Calu3 (cell line): Measurements from ENCODE around the gene TECRL. TPM values are rescaled to one million over a fixed set of nuclear protein-coding genes. Genes with fewer than 3 reads are reported as not detected.

Experiments used
- BruUV-seq: library from RNA; stranded (reverse); fragments of 400-500 nt; replicated peaks from 2 replicates; lab custom pipeline; 2021; lab: Mats Ljungman, UMichigan
- CTCF ChIA-PET: fragments of 300-600 bp; sonication (Branson Sonifier 250); formaldehyde crosslinking; loops from one replicate; lab custom pipeline; 2022; ENCODE audit warnings: antibody characterized with exemption; lab: Charles Lee
- DNase-seq: peaks from one replicate; pipeline ENCODE4 v3.0.0; 2022
- H3K27ac Mint-ChIP-seq: one replicate; pipeline ENCODE4 v1.8.0; 2022; ENCODE audit warnings: mixed read lengths; ENCODE audit not compliant: unreplicated experiment
- H3K27me3 Mint-ChIP-seq: one replicate; pipeline ENCODE4 v1.8.0; 2022; ENCODE audit warnings: mixed read lengths; ENCODE audit not compliant: unreplicated experiment
- H3K36me3 Mint-ChIP-seq: one replicate; pipeline ENCODE4 v1.8.0; 2022; ENCODE audit warnings: mild to moderate bottlenecking, moderate library complexity, mixed read lengths; ENCODE audit not compliant: insufficient read depth, unreplicated experiment
- H3K4me1 Mint-ChIP-seq: one replicate; pipeline ENCODE4 v1.8.0; 2022; ENCODE audit warnings: mild to moderate bottlenecking, low read depth, mixed read lengths; ENCODE audit not compliant: unreplicated experiment
- H3K4me3 Mint-ChIP-seq: one replicate; pipeline ENCODE4 v1.8.0; 2022; ENCODE audit warnings: mild to moderate bottlenecking, low read depth, moderate library complexity, mixed read lengths; ENCODE audit not compliant: unreplicated experiment
- H3K9me3 Mint-ChIP-seq: one replicate; pipeline ENCODE4 v1.8.0; 2022; ENCODE audit warnings: low read depth, mixed read lengths; ENCODE audit not compliant: unreplicated experiment
- intact Hi-C: fragments of 100-400 bp; cut with micrococcal nuclease; formaldehyde crosslinking; loops from one replicate; pipeline ENCODE4 v1.10.0; 2022; ENCODE audit not compliant: unreplicated experiment
- total RNA-seq: library from RNA; stranded (reverse); gene quantifications from 2 replicates; pipeline ENCODE4 v1.2.3, GENCODE V29; 2022
- TF ChIP-seq, protein P1 (sequence below): fragments of 200-600 bp; IDR thresholded peaks from one replicate; pipeline ENCODE4 v1.8.0; 2022; ENCODE audit warnings: antibody characterized with exemption; ENCODE audit not compliant: unreplicated experiment

The TECRL gene
- total RNA-seq, 1 experiment from 2014 or later: not detected

DNA sequence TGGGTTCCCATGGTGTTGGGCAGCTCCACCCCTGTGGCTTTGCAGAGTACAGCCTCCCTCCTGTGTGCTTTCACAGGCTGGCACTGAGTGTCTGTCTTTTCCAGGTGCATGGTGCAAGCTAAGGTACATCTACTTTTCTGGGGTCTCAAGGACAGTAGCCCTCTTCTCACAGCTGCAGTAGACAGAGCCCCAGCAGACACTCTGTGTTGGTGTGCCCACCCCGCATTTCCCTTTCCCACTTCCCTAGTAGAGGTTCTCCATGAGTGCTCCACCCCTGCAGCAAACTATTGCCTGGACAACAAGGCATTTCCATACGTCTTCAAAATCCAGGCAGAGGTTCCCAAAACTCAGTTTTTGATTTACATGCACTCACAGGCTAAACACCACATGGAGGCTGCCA lies 143.0 kb downstream of the TECRL start:
- TF ChIP-seq, protein P1, sequence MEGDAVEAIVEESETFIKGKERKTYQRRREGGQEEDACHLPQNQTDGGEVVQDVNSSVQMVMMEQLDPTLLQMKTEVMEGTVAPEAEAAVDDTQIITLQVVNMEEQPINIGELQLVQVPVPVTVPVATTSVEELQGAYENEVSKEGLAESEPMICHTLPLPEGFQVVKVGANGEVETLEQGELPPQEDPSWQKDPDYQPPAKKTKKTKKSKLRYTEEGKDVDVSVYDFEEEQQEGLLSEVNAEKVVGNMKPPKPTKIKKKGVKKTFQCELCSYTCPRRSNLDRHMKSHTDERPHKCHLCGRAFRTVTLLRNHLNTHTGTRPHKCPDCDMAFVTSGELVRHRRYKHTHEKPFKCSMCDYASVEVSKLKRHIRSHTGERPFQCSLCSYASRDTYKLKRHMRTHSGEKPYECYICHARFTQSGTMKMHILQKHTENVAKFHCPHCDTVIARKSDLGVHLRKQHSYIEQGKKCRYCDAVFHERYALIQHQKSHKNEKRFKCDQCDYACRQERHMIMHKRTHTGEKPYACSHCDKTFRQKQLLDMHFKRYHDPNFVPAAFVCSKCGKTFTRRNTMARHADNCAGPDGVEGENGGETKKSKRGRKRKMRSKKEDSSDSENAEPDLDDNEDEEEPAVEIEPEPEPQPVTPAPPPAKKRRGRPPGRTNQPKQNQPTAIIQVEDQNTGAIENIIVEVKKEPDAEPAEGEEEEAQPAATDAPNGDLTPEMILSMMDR: no peak
- Mint-ChIP-seq H3K4me3 (no peak overlapping the region), H3K27me3 (no peaks in the 10 kb centered on the region), H3K9me3 (no peaks in the 10 kb centered on the region), H3K4me1 (no peaks in the 10 kb centered on the region), H3K36me3 (no peaks in the 10 kb centered on the region), H3K27ac (no peak overlapping the region)
- no peak for DNase-seq
- intact Hi-C loops: no loop called here
- CTCF ChIA-PET: no interaction called here
- no TSS peak for BruUV-seq

DNA sequence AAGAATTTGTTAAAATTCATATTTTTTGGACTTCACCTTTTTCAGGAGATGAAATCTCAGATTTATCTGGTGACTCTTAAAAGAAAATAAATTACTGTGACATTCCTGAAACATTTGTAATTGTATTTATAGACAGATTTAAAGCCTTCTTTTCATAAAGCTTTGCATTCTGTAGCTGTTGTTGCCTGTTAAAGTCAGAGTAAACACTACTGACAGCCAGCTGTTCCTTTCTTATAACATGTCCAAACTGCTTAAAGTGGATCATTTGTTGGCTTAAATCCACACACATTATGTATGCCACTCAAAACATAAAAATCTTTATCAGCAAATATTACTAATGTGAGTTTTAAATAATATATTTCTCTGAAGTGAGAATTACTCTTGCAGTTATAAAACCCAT lies 157.5 kb downstream of the TECRL start:
- Mint-ChIP-seq H3K4me1 (no peaks in the 10 kb centered on the region), H3K27me3 (no peaks in the 10 kb centered on the region), H3K4me3 (no peak overlapping the region), H3K36me3 (no peaks in the 10 kb centered on the region), H3K27ac (no peak overlapping the region), H3K9me3 (peaks cover 4% of the 10 kb centered on the region)
- CTCF ChIA-PET: no interaction called here
- BruUV-seq: no TSS peak
- DNase-seq: no peak
- intact Hi-C loops: no loop called here
- TF ChIP-seq, protein P1: no peak

DNA sequence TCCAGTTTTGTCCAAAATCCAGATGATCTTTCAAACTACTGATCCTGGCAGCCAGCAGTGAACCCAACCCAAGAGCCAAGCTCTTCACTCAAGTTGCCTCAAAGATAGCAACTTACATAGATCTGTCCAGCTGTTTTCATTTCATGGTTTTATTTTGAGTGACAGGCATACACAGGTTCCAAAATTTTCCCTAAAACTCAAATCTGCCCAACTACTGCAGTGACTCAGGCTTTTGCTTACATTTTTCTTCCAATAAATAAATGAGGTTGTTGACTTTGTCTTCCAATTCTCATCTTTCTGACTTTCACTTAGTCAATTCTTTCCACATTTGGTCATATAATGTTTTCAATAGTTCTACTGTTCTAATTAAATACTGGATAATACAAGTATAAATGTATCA lies 158.8 kb downstream of the TECRL start:
- no peak overlapping the region for H3K27ac Mint-ChIP-seq
- CTCF ChIA-PET: no interaction called here

DNA sequence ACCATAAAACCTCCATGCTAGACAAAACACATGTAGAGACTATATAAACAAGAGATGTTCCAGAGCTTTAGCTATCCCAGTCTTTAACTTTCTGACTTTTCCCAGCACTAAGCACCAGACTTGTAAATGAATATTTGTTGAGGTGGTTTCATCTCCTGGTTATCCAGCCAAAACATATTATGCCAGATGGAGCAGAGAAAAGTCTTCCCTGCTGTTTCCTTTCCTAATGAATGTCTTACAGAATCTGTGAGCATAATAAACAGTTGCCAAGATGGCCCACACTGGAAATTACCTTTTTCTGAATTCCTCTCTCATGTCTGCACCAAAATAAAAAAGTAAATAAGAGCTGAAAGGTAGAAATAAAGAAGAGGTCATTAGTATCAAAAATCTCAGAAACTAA lies 159.2 kb downstream of the TECRL start:
- no peaks in the 10 kb centered on the region for H3K27me3 Mint-ChIP-seq
- DNase-seq: no peak
- TF ChIP-seq, protein P1: no peak
- H3K4me3 Mint-ChIP-seq: no peak overlapping the region
- intact Hi-C loops: no loop called here
- no peaks in the 10 kb centered on the region for H3K36me3 Mint-ChIP-seq
- H3K27ac Mint-ChIP-seq: no peak overlapping the region
- no TSS peak for BruUV-seq
- H3K4me1 Mint-ChIP-seq: no peaks in the 10 kb centered on the region
- CTCF ChIA-PET: no interaction called here
- H3K9me3 Mint-ChIP-seq: peaks cover 4% of the 10 kb centered on the region

More for the DNA sequence above, 158.8 kb downstream of the TECRL start:
- intact Hi-C loops: no loop called here
- Mint-ChIP-seq H3K36me3 (no peaks in the 10 kb centered on the region), H3K4me3 (no peak overlapping the region), H3K27me3 (no peaks in the 10 kb centered on the region), H3K4me1 (no peaks in the 10 kb centered on the region), H3K9me3 (peaks cover 4% of the 10 kb centered on the region)
- no peak for DNase-seq
- BruUV-seq: no TSS peak
- TF ChIP-seq, protein P1: no peak
